Esophagus muscularis mucosa (tissue), 3 donors: ENCODE data around the gene ADH1C.

Source experiments
- CTCF ChIP-seq, 3 experiments: fragments of 200-600 bp in 2 of 3; fragments of 450-650 bp in 1 of 3; sonication (generic) in 2 of 3; IDR thresholded peaks; one replicate each; pipeline ENCODE4 v1.5.1; 2017 to 2019; ENCODE audit warnings: antibody characterized with exemption in 3 of 3, mild to moderate bottlenecking in 2 of 3, moderate library complexity in 1 of 3
- POLR2A ChIP-seq: fragments of 450-650 bp; IDR thresholded peaks from one replicate; pipeline ENCODE4 v1.6.1; 2017; ENCODE audit warnings: antibody characterized with exemption, moderate library complexity, mild to moderate bottlenecking, low read depth
- POLR2AphosphoS5 ChIP-seq, 2 donors: sonication (generic); formaldehyde crosslinking; IDR thresholded peaks; one replicate each; pipeline ENCODE4 v1.6.1; 2017; ENCODE audit warnings: antibody characterized with exemption in 2 of 2

DNA sequence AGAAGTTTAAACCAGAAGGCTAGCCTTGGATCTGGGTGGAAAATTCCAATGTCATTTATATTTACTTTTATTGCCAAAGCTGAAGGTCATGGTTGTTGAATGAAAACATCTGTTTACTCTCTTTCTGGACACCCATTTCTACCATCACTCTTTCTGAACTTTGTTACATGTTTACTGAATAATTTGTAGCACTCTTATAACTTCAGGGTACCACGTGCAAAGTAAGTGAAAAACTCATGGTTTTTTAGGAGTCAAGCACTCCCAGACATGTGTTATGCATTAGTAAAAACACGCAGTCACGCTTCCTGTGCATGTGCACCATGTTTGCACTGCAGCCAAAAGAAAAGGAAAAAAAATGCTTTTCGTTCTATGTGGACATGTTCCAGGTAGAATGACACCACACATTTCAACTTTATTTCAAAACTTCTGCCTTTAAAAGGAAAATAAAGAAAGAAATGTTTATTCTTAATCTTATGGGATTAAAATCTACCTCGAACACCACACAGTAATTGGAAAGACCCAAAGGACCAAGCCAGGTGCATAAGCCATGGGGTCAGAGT lies 31.4 kb upstream of the ADH1C start:
- peak; percentile 79 to 85 for TF ChIP-seq POLR2AphosphoS5 (IDR thresholded peaks at IDR 0.05)
- TF ChIP-seq POLR2A = no peak
- TF ChIP-seq CTCF (IDR thresholded peaks at IDR 0.05) = no peak
